ENCODE data around the gene ALK. TPM values are rescaled to one million over a fixed set of nuclear protein-coding genes. Genes with fewer than 3 reads are reported as not detected.
A peak's percentile ranks its signal among the peaks of the same experiment; 100 is the strongest.

The ALK gene
- total RNA-seq, 1 experiment from 2014 or later: not detected

DNA sequence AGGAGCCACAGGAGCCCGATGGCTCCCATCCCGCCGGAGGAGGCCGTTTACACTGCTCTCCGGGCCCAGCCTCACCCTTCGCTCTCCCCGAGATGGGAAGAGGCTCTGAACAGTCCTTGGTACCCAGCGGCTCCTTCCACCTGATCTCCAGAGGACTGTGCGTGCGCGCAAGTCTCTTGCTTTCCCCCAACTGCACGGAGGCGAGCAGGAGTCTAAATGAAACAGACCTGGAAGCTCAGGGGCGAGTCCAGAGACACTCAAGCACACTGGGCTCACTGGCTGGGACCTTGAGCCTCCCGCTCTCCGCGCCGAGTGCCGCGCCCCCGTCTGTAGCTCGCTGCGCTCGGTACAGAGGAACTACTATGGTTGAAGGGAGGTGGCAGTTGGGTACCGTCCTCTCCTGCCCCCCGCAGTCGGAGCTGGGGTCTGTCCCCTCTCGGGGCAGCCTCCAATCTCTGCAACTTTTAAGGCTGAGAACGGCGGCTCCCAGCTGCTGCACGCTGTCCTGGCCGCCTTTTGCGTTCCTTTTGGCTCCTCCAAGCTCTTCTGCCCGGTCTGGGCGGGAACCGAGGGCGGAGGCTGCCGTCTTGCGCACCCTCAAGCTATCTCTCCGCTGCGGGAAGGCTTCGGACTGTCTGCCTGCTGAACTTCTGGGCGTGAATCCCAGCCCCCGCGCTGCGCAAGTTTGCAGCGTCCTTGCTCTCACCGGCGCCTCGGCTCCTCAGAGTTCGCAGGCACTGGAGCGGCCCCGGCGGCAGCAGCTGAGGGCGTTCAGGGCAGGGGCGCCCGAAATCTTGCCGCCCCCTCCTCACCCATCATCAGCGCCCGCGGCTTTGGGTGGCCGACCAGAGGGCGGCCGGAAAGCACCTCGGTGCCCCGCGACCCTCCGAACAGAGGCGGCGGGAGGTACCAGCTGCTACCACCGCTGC is 491 bp downstream of the ALK start:
- Mint-ChIP-seq H3K27ac (no peak overlapping the region), H3K27me3 (ENCODE audit: low read depth) (peaks cover 65% of the 10 kb centered on the region), H3K36me3 (ENCODE audit: insufficient read depth in 1 of 3, low read depth in 3 of 3) (no peaks in the 10 kb centered on the region), H3K9me3 (no peaks in the 10 kb centered on the region), H3K4me3 (peak overlapping the region; percentile 64 to 84), H3K4me1 (peaks cover 5 to 14% of the 10 kb centered on the region in 2 experiments)
- Histone ChIP-seq H3K9me3 (ENCODE audit: control insufficient read depth, low read depth, low read length) (no peaks in the 10 kb centered on the region), H2BK20ac (ENCODE audit: low read depth, low read length, poor library complexity, severe bottlenecking) (no peak overlapping the region), H3K79me1 (ENCODE audit: insufficient read depth, low read depth, low read length, poor library complexity, severe bottlenecking) (no peaks in the 10 kb centered on the region), H3K9ac (ENCODE audit: extremely low read depth, insufficient read length, low read length) (no peak overlapping the region), H3K23me2 (ENCODE audit: insufficient read length, low read depth, low read length, poor library complexity, severe bottlenecking) (peaks cover 17% of the 10 kb centered on the region), H3K23ac (ENCODE audit: insufficient read length, low read depth, low read length) (no peak overlapping the region), H2AFZ (ENCODE audit: low read length) (no peak overlapping the region), H3K79me2 (ENCODE audit: insufficient read depth, low read length) (no peaks in the 10 kb centered on the region), H4K8ac (replicated peaks; ENCODE audit: insufficient read length, low read depth, low read length) (no peak overlapping the region), H3K27me3 (ENCODE audit: insufficient read depth, low read length) (peaks cover 24% of the 10 kb centered on the region), H3K18ac (ENCODE audit: insufficient read length, low read depth, low read length) (no peak overlapping the region), H3K4me1 (ENCODE audit: insufficient read depth, low read length) (no peaks in the 10 kb centered on the region), H4K5ac (ENCODE audit: insufficient read length, low read depth, low read length) (no peak overlapping the region), H3K56ac (ENCODE audit: insufficient read length, low read depth, low read length) (no peak overlapping the region), H3K27ac (ENCODE audit: insufficient read length, low read depth, low read length) (no peak overlapping the region), H4K91ac (ENCODE audit: insufficient read length, low read depth, low read length) (no peak overlapping the region), H2BK15ac (ENCODE audit: low read depth, low read length) (no peak overlapping the region), H4K20me1 (ENCODE audit: control insufficient read depth, insufficient read depth, insufficient read length) (no peaks in the 10 kb centered on the region), H3T11ph (ENCODE audit: low read length) (no peak overlapping the region), H2AK5ac (ENCODE audit: insufficient read length, low read length) (no peak overlapping the region), H3K4me2 (ENCODE audit: insufficient read depth, insufficient read length, low read length) (peak overlapping the region; percentile 77), H3K14ac (ENCODE audit: insufficient read depth, low read length) (no peak overlapping the region), H2BK5ac (ENCODE audit: insufficient read length, low read length) (no peak overlapping the region), H2BK12ac (ENCODE audit: insufficient read length, low read depth, low read length) (no peak overlapping the region), H3K4ac (ENCODE audit: low read depth, low read length) (no peak overlapping the region), H2BK120ac (ENCODE audit: low read depth, low read length, poor library complexity, severe bottlenecking) (no peak overlapping the region)
- WGBS (ENCODE audit: extremely low coverage, insufficient read length, low lambda C conversion rate): no CpG with 5 or more reads among the region's 71 CpGs
- DNase-seq: peak; percentile 43
- TF ChIP-seq, protein P1, sequence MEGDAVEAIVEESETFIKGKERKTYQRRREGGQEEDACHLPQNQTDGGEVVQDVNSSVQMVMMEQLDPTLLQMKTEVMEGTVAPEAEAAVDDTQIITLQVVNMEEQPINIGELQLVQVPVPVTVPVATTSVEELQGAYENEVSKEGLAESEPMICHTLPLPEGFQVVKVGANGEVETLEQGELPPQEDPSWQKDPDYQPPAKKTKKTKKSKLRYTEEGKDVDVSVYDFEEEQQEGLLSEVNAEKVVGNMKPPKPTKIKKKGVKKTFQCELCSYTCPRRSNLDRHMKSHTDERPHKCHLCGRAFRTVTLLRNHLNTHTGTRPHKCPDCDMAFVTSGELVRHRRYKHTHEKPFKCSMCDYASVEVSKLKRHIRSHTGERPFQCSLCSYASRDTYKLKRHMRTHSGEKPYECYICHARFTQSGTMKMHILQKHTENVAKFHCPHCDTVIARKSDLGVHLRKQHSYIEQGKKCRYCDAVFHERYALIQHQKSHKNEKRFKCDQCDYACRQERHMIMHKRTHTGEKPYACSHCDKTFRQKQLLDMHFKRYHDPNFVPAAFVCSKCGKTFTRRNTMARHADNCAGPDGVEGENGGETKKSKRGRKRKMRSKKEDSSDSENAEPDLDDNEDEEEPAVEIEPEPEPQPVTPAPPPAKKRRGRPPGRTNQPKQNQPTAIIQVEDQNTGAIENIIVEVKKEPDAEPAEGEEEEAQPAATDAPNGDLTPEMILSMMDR (conservative IDR thresholded peaks at IDR 0.05): no peak
